Right lobe of liver (tissue), 4 donors: ENCODE data around the gene VSTM4.

Experiments
- POLR2A ChIP-seq: fragments of 450-650 bp; IDR thresholded peaks from one replicate; pipeline ENCODE4 v1.6.1; 2017; ENCODE audit warnings: antibody characterized with exemption, mild to moderate bottlenecking
- TF ChIP-seq, protein P1 (sequence below), 4 donors: fragments of 200-600 bp in 3 of 4; fragments of 450-650 bp in 1 of 4; IDR thresholded peaks; one replicate each; pipeline versions ENCODE4 v1.5.1 to v1.8.0; 2016 to 2022; ENCODE audit warnings: antibody characterized with exemption in 4 of 4, mild to moderate bottlenecking in 2 of 4
- donor health status: DM: no; HTN: no; CAD: no.
- donor health status: DM: no; HTN: no; CAD: no.
- donor health status: DM: no; HTN: yes; CAD: no.

DNA sequence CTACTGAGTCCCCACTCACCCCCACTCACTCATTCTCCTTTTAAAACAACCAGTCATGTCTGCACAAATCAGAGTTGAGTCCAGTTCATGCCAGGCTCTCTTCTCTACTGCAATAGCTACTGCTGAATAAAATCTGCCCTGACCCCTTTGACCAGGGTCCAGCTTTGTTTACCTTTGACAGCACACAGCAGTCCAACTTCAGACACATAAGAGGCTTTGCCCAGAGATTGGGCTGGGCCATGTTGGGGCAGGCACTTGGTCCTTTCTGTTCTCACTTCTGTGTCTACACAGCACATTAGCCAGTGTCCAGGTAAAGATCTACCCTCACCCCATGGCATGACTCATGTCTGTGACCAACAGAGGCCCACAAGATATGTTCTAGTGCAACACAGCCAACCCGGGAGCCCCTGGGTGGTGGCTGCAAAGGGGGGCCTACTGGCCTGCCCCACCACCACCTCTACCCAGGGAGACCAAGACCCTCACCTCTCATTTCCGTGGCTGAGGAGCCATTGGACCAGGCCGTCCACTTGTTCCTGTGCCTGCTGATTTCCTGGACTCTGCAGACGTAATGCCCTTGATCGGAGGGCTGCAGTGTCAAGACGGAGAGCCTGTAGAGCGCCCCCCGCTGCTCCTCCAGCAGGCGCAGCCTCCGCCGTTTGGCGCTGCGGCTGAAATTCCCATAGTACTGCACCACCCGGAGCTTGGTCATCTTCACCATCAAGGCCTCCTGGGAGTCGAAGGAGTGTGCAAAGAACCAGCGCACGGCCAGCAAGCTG, 8.0 kb downstream of the VSTM4 start:
- TF ChIP-seq, protein P1, sequence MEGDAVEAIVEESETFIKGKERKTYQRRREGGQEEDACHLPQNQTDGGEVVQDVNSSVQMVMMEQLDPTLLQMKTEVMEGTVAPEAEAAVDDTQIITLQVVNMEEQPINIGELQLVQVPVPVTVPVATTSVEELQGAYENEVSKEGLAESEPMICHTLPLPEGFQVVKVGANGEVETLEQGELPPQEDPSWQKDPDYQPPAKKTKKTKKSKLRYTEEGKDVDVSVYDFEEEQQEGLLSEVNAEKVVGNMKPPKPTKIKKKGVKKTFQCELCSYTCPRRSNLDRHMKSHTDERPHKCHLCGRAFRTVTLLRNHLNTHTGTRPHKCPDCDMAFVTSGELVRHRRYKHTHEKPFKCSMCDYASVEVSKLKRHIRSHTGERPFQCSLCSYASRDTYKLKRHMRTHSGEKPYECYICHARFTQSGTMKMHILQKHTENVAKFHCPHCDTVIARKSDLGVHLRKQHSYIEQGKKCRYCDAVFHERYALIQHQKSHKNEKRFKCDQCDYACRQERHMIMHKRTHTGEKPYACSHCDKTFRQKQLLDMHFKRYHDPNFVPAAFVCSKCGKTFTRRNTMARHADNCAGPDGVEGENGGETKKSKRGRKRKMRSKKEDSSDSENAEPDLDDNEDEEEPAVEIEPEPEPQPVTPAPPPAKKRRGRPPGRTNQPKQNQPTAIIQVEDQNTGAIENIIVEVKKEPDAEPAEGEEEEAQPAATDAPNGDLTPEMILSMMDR (IDR thresholded peaks at IDR 0.05), result no peak
- TF ChIP-seq POLR2A, result no peak
